ENCODE data around the gene CBR1. TPM values are rescaled to one million over a fixed set of nuclear protein-coding genes. Genes with fewer than 3 reads are reported as not detected.

The CBR1 gene
- total and polyA plus RNA-seq, 2 of the 13 experiments (the other 11 are each of a cell fraction or from before 2014, with no cell fraction given): 33.7 to 38.7 TPM

DNA sequence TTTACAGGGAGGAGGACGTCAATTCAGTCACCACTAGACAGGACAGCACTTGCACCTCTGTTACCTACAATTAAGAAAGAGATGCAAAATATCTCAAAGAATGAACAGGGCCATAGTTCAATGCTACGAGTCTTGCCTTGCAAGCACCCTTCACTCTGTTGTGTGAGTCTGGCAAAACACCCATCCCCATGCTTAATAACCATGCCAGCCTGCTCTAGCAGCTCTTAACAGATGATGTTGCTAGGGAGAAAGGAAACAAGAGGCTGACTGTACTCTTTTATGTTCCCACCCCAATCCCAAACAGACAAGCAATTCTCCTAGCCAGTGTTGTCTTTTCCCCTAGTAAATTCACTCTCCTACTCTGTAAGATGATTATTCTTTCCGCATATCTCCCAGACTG lies 5.3 kb downstream of the CBR1 start (continued):
- no peak for TF ChIP-seq ZNF432 (CRISPR knock-in tag; IDR thresholded peaks at IDR 0.05; ENCODE audit: borderline replicate concordance)
- no peak for TF ChIP-seq PAF1 (CRISPR knock-in tag; IDR thresholded peaks at IDR 0.05)

DNA sequence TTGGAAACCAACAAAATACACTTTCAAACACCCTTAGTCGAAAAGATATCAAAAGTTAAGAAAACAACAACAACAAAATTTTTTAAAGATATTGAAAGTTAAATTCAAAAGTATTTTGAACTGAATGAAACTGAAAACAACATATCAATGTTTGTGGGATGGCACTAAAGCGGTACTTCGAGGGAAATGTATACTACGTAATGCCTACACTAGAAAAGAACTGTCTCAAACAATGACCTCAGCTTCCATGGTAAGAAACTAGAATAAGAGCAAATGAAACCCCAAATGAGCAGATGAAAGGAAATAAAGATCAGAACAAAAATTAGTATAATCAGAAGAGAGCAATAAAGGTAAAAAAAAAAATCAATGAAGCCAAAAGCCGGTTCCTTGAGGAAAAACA lies 6.1 kb downstream of the CBR1 start:
- DNase-seq (ENCODE audit: low spot score) (no peak), FAIRE-seq (no peak), ATAC-seq (no peak)
- no peak overlapping the region for H3K4me3 ChIP-seq (replicated peaks in 1 of 3; ENCODE audit: insufficient read depth in 1 of 3, low read depth in 2 of 3, low read length in 3 of 3)
- ChIA-PET POLR2A (no interaction called here), CTCF (ENCODE audit: low intra/inter-chr PET ratio, low total read pairs) (no interaction called here)
- no TSS peak for BruUV-seq (replicated peaks)
- no peak overlapping the region for H2AFZ ChIP-seq (ENCODE audit: low read length)
- WGBS (ENCODE audit: low lambda C conversion rate): 79% methylated on average over 5 of the region's 5 CpGs
- no peaks in the 10 kb centered on the region for H3K27me3 ChIP-seq (ENCODE audit: control insufficient read depth in 1 of 2, insufficient read depth in 2 of 2, low read length in 2 of 2)
- no peaks in the 10 kb centered on the region for H3K36me3 ChIP-seq (replicated peaks in 1 of 2; ENCODE audit: control insufficient read depth in 1 of 2, insufficient read depth in 2 of 2, low read length in 2 of 2)
- H3K27ac ChIP-seq (ENCODE audit: extremely low read length, insufficient read depth, low read length): no peak overlapping the region
- H4K20me1 ChIP-seq (ENCODE audit: insufficient read depth, low read length): no peaks in the 10 kb centered on the region
- H3K4me1 ChIP-seq (ENCODE audit: insufficient read depth, low read length): peaks cover 47% of the 10 kb centered on the region
- H3K9me3 ChIP-seq (ENCODE audit: low read length): no peaks in the 10 kb centered on the region
- H3K79me2 ChIP-seq (ENCODE audit: insufficient read depth, low read length): no peaks in the 10 kb centered on the region
- intact Hi-C loops (cut with micrococcal nuclease; ENCODE audit: unreplicated experiment): no loop called here
- no peak overlapping the region for H3K4me2 ChIP-seq (ENCODE audit: low read depth, low read length)
- in situ Hi-C loops (cut with HindIII; ENCODE audit: extremely low pct_ligation_motif_present, low pct_unique_long_range_greater_than_20kb): no loop called here
- TF ChIP-seq WIZ (CRISPR knock-in tag; IDR thresholded peaks at IDR 0.05) (no peak), ZMAT3 (CRISPR knock-in tag; conservative IDR thresholded peaks at IDR 0.05) (no peak), ATF1 (CRISPR knock-in tag; IDR thresholded peaks at IDR 0.05) (no peak), ARNT2 (CRISPR knock-in tag; IDR thresholded peaks at IDR 0.05; ENCODE audit: low read depth) (no peak), SP5 (CRISPR knock-in tag; IDR thresholded peaks at IDR 0.05; ENCODE audit: borderline replicate concordance, low read depth) (no peak)
- TF ChIP-seq, protein P1, sequence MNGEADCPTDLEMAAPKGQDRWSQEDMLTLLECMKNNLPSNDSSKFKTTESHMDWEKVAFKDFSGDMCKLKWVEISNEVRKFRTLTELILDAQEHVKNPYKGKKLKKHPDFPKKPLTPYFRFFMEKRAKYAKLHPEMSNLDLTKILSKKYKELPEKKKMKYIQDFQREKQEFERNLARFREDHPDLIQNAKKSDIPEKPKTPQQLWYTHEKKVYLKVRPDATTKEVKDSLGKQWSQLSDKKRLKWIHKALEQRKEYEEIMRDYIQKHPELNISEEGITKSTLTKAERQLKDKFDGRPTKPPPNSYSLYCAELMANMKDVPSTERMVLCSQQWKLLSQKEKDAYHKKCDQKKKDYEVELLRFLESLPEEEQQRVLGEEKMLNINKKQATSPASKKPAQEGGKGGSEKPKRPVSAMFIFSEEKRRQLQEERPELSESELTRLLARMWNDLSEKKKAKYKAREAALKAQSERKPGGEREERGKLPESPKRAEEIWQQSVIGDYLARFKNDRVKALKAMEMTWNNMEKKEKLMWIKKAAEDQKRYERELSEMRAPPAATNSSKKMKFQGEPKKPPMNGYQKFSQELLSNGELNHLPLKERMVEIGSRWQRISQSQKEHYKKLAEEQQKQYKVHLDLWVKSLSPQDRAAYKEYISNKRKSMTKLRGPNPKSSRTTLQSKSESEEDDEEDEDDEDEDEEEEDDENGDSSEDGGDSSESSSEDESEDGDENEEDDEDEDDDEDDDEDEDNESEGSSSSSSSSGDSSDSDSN (CRISPR knock-in tag; IDR thresholded peaks at IDR 0.05): no peak
- TF ChIP-seq, protein P2, sequence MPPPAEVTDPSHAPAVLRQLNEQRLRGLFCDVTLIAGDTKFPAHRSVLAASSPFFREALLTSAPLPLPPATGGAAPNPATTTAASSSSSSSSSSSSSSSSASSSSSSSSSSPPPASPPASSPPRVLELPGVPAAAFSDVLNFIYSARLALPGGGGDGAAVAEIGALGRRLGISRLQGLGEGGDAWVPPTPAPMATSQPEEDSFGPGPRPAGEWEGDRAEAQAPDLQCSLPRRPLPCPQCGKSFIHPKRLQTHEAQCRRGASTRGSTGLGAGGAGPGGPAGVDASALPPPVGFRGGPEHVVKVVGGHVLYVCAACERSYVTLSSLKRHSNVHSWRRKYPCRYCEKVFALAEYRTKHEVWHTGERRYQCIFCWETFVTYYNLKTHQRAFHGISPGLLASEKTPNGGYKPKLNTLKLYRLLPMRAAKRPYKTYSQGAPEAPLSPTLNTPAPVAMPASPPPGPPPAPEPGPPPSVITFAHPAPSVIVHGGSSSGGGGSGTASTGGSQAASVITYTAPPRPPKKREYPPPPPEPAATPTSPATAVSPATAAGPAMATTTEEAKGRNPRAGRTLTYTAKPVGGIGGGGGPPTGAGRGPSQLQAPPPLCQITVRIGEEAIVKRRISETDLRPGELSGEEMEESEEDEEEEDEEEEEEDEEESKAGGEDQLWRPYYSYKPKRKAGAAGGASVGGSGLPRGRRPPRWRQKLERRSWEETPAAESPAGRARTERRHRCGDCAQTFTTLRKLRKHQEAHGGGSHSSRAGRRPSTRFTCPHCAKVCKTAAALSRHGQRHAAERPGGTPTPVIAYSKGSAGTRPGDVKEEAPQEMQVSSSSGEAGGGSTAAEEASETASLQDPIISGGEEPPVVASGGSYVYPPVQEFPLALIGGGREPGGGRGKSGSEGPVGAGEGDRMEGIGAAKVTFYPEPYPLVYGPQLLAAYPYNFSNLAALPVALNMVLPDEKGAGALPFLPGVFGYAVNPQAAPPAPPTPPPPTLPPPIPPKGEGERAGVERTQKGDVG (CRISPR knock-in tag; IDR thresholded peaks at IDR 0.05; ENCODE audit: borderline replicate concordance): no peak
- TF ChIP-seq, protein P3, sequence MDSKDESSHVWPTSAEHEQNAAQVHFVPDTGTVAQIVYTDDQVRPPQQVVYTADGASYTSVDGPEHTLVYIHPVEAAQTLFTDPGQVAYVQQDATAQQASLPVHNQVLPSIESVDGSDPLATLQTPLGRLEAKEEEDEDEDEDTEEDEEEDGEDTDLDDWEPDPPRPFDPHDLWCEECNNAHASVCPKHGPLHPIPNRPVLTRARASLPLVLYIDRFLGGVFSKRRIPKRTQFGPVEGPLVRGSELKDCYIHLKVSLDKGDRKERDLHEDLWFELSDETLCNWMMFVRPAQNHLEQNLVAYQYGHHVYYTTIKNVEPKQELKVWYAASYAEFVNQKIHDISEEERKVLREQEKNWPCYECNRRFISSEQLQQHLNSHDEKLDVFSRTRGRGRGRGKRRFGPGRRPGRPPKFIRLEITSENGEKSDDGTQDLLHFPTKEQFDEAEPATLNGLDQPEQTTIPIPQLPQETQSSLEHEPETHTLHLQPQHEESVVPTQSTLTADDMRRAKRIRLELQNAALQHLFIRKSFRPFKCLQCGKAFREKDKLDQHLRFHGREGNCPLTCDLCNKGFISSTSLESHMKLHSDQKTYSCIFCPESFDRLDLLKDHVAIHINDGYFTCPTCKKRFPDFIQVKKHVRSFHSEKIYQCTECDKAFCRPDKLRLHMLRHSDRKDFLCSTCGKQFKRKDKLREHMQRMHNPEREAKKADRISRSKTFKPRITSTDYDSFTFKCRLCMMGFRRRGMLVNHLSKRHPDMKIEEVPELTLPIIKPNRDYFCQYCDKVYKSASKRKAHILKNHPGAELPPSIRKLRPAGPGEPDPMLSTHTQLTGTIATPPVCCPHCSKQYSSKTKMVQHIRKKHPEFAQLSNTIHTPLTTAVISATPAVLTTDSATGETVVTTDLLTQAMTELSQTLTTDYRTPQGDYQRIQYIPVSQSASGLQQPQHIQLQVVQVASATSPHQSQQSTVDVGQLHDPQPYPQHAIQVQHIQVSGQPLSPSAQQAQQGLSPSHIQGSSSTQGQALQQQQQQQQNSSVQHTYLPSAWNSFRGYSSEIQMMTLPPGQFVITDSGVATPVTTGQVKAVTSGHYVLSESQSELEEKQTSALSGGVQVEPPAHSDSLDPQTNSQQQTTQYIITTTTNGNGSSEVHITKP (CRISPR knock-in tag; IDR thresholded peaks at IDR 0.05; ENCODE audit: low read depth): no peak
- no peak overlapping the region for H3K9ac ChIP-seq (ENCODE audit: insufficient read depth, low read depth, low read length)
